ENCODE data around the gene PCAT6.
A peak's percentile ranks its signal among the peaks of the same experiment; 100 is the strongest.
"Not testable (repeated sequence)": the region's sequence is repeated elsewhere in the genome, so short reads cannot be mapped to it uniquely, and the experiment has no call there.

The PCAT6 gene

GRCh38 chr1:202807451-202807925 lies 3.3 kb upstream of the PCAT6 start:
- DNase-seq (ENCODE audit: low read depth in 2 of 2): peak in 1 of 2 donors; percentile 4

- DNase-seq (ENCODE audit: low read depth in 2 of 2): peak in 1 of 2 donors; percentile 34
These were observed 2.6 kb upstream of the PCAT6 start, which contains the start of gene KDM5B for GRCh38 chr1:202807926-202808757. KDM5B (minus strand) TSS chr1:202808421; CDS start chr1:202808305, 116 bp downstream.

- DNase-seq (ENCODE audit: low read depth in 2 of 2): no peak
These were observed 1.1 kb upstream of the PCAT6 start for GRCh38 chr1:202809597-202810159.

GRCh38 chr1:202810193-202810614 lies 550 bp upstream of the PCAT6 start:
- no peak for DNase-seq (ENCODE audit: low read depth in 2 of 2)

- DNase-seq (ENCODE audit: low read depth in 2 of 2): no peak
These were observed 782 bp downstream of the PCAT6 start for GRCh38 chr1:202811296-202812175.

GRCh38 chr1:202812176-202813026 lies 1.6 kb downstream of the PCAT6 start:
- no peak for DNase-seq (ENCODE audit: low read depth in 2 of 2)

- DNase-seq (ENCODE audit: low read depth in 2 of 2): no peak
These were observed 4.4 kb downstream of the PCAT6 start for GRCh38 chr1:202815120-202815519.

GRCh38 chr1:202818819-202819218 lies 8.1 kb downstream of the PCAT6 start:
- no peak for DNase-seq (ENCODE audit: low read depth in 2 of 2)

- no peak for DNase-seq (ENCODE audit: low read depth in 2 of 2)
These were observed 10.7 kb downstream of the PCAT6 start for GRCh38 chr1:202821467-202821866.

GRCh38 chr1:202825748-202826147 lies 15.0 kb downstream of the PCAT6 start:
- DNase-seq (ENCODE audit: low read depth in 2 of 2): no peak

- not testable (repeated sequence) for DNase-seq (ENCODE audit: low read depth in 2 of 2)
These were observed 18.5 kb downstream of the PCAT6 start for GRCh38 chr1:202829223-202829622.

GRCh38 chr1:202831906-202832305 lies 21.2 kb downstream of the PCAT6 start:
- no peak for DNase-seq (ENCODE audit: low read depth in 2 of 2)

GRCh38 chr1:202834771-202835547 lies 24.2 kb downstream of the PCAT6 start:
- DNase-seq (ENCODE audit: low read depth in 2 of 2): no peak

- DNase-seq (ENCODE audit: low read depth in 2 of 2): no peak
These were observed 24.9 kb downstream of the PCAT6 start for GRCh38 chr1:202835548-202836072.

GRCh38 chr1:202836623-202837403 lies 26.1 kb downstream of the PCAT6 start:
- DNase-seq (ENCODE audit: low read depth in 2 of 2): no peak

GRCh38 chr1:202837746-202838262 lies 27.1 kb downstream of the PCAT6 start:
- DNase-seq (ENCODE audit: low read depth in 2 of 2): no peak

GRCh38 chr1:202843081-202843480 lies 32.3 kb downstream of the PCAT6 start:
- DNase-seq (ENCODE audit: low read depth in 2 of 2): no peak

GRCh38 chr1:202844259-202844658 lies 33.5 kb downstream of the PCAT6 start:
- DNase-seq (ENCODE audit: low read depth in 2 of 2): no peak

GRCh38 chr1:202844935-202845334 lies 34.2 kb downstream of the PCAT6 start:
- no peak for DNase-seq (ENCODE audit: low read depth in 2 of 2)
